H7 (cell line): Measurements from ENCODE around the gene DACH1. TPM values are rescaled to one million over a fixed set of nuclear protein-coding genes. Genes with fewer than 3 reads are reported as not detected.
"Not testable (repeated sequence)": the region's sequence is repeated elsewhere in the genome, so short reads cannot be mapped to it uniquely, and the experiment has no call there.

ENCODE experiments used
- DNase-seq: peaks from one replicate; pipeline ENCODE4 v3.0.0; 2012
- H3K27me3 ChIP-seq: 2 replicates; pipeline ENCODE4 v1.6.0; 2011; ENCODE audit warnings: mild to moderate bottlenecking, low read length; ENCODE audit not compliant: control insufficient read depth, insufficient read depth
- H3K36me3 ChIP-seq: replicated peaks from 2 replicates; pipeline ENCODE4 v1.5.1; 2011; ENCODE audit warnings: low read length; ENCODE audit not compliant: control insufficient read depth, insufficient read depth
- H3K4me3 ChIP-seq: 2 replicates; pipeline ENCODE4 v1.5.1; 2011; ENCODE audit warnings: low read depth, mild to moderate bottlenecking, control low read depth, low read length, moderate library complexity; ENCODE audit not compliant: insufficient read depth
- total RNA-seq: library from RNA; depleted of rRNA; stranded (reverse); fragments of >200 nt; shearing (Covaris generic); gene quantifications from 2 replicates; pipeline ENCODE4 v1.2.3, GENCODE V29; 2014

The DACH1 gene
- total RNA-seq, 1 experiment from 2014 or later: 0.28 TPM

- peaks cover 35% of the 10 kb centered on the region for H3K27me3 ChIP-seq
- DNase-seq: no peak
- H3K4me3 ChIP-seq: no peak overlapping the region
- H3K36me3 ChIP-seq: no peaks in the 10 kb centered on the region
Measured at GRCh38 chr13:71860547-71861138, 6.4 kb downstream of the DACH1 start.

- Histone ChIP-seq H3K36me3 (no peaks in the 10 kb centered on the region), H3K27me3 (peaks cover 15% of the 10 kb centered on the region), H3K4me3 (no peak overlapping the region)
- DNase-seq: no peak
Measured at GRCh38 chr13:71858647-71859046, 8.4 kb downstream of the DACH1 start.

GRCh38 chr13:71856548-71857043, 10.4 kb downstream of the DACH1 start:
- DNase-seq: no peak
- Histone ChIP-seq H3K36me3 (no peaks in the 10 kb centered on the region), H3K4me3 (no peak overlapping the region), H3K27me3 (no peaks in the 10 kb centered on the region; the same call in 1 of the 2 replicates)

- Histone ChIP-seq H3K27me3 (no peaks in the 10 kb centered on the region), H3K4me3 (no peak overlapping the region), H3K36me3 (no peaks in the 10 kb centered on the region)
- no peak for DNase-seq
Measured at GRCh38 chr13:71854401-71854800, 12.6 kb downstream of the DACH1 start.

- Histone ChIP-seq H3K4me3 (no peak overlapping the region), H3K36me3 (no peaks in the 10 kb centered on the region), H3K27me3 (no peaks in the 10 kb centered on the region)
- DNase-seq: no peak
Measured at GRCh38 chr13:71853725-71854124, 13.3 kb downstream of the DACH1 start.

GRCh38 chr13:71852736-71853135, 14.3 kb downstream of the DACH1 start:
- Histone ChIP-seq H3K27me3 (no peaks in the 10 kb centered on the region), H3K36me3 (no peaks in the 10 kb centered on the region), H3K4me3 (no peak overlapping the region)
- no peak for DNase-seq

GRCh38 chr13:71851498-71852409, 15.2 kb downstream of the DACH1 start:
- no peaks in the 10 kb centered on the region for H3K27me3 ChIP-seq
- H3K4me3 ChIP-seq: no peak overlapping the region
- peak; percentile 2 for DNase-seq
- no peaks in the 10 kb centered on the region for H3K36me3 ChIP-seq

- Histone ChIP-seq H3K27me3 (no peaks in the 10 kb centered on the region), H3K4me3 (no peak overlapping the region), H3K36me3 (no peaks in the 10 kb centered on the region)
- no peak for DNase-seq
Measured at GRCh38 chr13:71842003-71842402, 25.0 kb downstream of the DACH1 start.

GRCh38 chr13:71838842-71839241, 28.2 kb downstream of the DACH1 start:
- Histone ChIP-seq H3K27me3 (no peaks in the 10 kb centered on the region), H3K4me3 (no peak overlapping the region), H3K36me3 (no peaks in the 10 kb centered on the region)
- no peak for DNase-seq

GRCh38 chr13:71837582-71837981, 29.4 kb downstream of the DACH1 start:
- not testable (repeated sequence) for DNase-seq, H3K4me3 ChIP-seq, H3K27me3 ChIP-seq, H3K36me3 ChIP-seq

- H3K36me3 ChIP-seq: no peaks in the 10 kb centered on the region
- no peak for DNase-seq
- H3K27me3 ChIP-seq: no peaks in the 10 kb centered on the region; the same call in 1 of the 2 replicates
- H3K4me3 ChIP-seq: no peak overlapping the region
Measured at GRCh38 chr13:71831716-71832115, 35.3 kb downstream of the DACH1 start.

GRCh38 chr13:71830736-71831135, 36.3 kb downstream of the DACH1 start:
- no peak overlapping the region for H3K4me3 ChIP-seq
- no peak for DNase-seq
- no peaks in the 10 kb centered on the region for H3K36me3 ChIP-seq
- H3K27me3 ChIP-seq: no peaks in the 10 kb centered on the region; the same call in 1 of the 2 replicates

- Histone ChIP-seq H3K27me3 (no peaks in the 10 kb centered on the region; the same call in 1 of the 2 replicates), H3K4me3 (no peak overlapping the region), H3K36me3 (no peaks in the 10 kb centered on the region)
- no peak for DNase-seq
Measured at GRCh38 chr13:71830323-71830722, 36.7 kb downstream of the DACH1 start.

GRCh38 chr13:71829547-71829946, 37.5 kb downstream of the DACH1 start:
- H3K36me3 ChIP-seq: no peaks in the 10 kb centered on the region
- DNase-seq: no peak
- no peak overlapping the region for H3K4me3 ChIP-seq
- no peaks in the 10 kb centered on the region; the same call in 1 of the 2 replicates for H3K27me3 ChIP-seq

GRCh38 chr13:71828564-71828963, 38.4 kb downstream of the DACH1 start:
- Histone ChIP-seq H3K36me3 (no peaks in the 10 kb centered on the region), H3K27me3 (no peaks in the 10 kb centered on the region; the same call in 1 of the 2 replicates), H3K4me3 (no peak overlapping the region)
- DNase-seq: no peak
